Brain microvascular endothelial cell (primary cell): ENCODE data around the gene NAA38.

Experiments
- DNase-seq: peaks from one replicate; pipeline ENCODE4 v3.0.0-alpha.2; 2020
- H3K27ac ChIP-seq: fragments of 250-450 bp; sonication (Bioruptor Pico); 2 replicates; pipeline ENCODE4 v1.5.1; 2020; ENCODE audit warnings: mild to moderate bottlenecking, moderate library complexity
- H3K27me3 ChIP-seq: fragments of 250-450 bp; sonication (Bioruptor Pico); replicated peaks from 2 replicates; pipeline ENCODE4 v1.5.1; 2020; ENCODE audit warnings: mild to moderate bottlenecking
- H3K36me3 ChIP-seq: fragments of 250-450 bp; sonication (Bioruptor Pico); replicated peaks from 2 replicates; pipeline ENCODE4 v1.5.1; 2020; ENCODE audit warnings: mild to moderate bottlenecking
- H3K4me3 ChIP-seq: 2 replicates; pipeline ENCODE4 v1.5.1; 2011; ENCODE audit warnings: low read depth, mild to moderate bottlenecking, control low read depth, low read length, moderate library complexity
- CTCF ChIP-seq: IDR thresholded peaks from 2 replicates; pipeline ENCODE4 v1.5.1; 2011; ENCODE audit warnings: low read depth, mild to moderate bottlenecking, moderate library complexity, low read length, control low read depth, inconsistent platforms; ENCODE audit errors: missing control alignments
- in situ Hi-C: cut with HindIII; loops from 2 replicates; pipeline ENCODE4 v1.10.0; 2017; ENCODE audit warnings: low sequenced_read_pairs, low pct_ligation_motif_present

The NAA38 gene

GRCh38 chr17:7854851-7855659 lies 2.3 kb downstream of the NAA38 start, which contains the start of gene TMEM88:
TSS of gene TMEM88 (plus strand) at chr17:7855066. CDS start at chr17:7855075, 9 bp downstream.
- H3K4me3 ChIP-seq: peak within 1 kb of the TSS; percentile 70
- H3K27ac ChIP-seq: peak within 1 kb of the TSS; percentile 1
- H3K27me3 ChIP-seq: no peaks in the 10 kb centered on the region
- no peak for DNase-seq
- H3K36me3 ChIP-seq: peaks cover 31% of the 10 kb centered on the region
- no peak for TF ChIP-seq CTCF
- in situ Hi-C loops: no loop called here

GRCh38 chr17:7854078-7854777 lies 3.1 kb downstream of the NAA38 start:
- no peak for DNase-seq
- TF ChIP-seq CTCF: no peak
- Histone ChIP-seq H3K27ac (no peak overlapping the region), H3K27me3 (no peaks in the 10 kb centered on the region), H3K36me3 (peaks cover 39% of the 10 kb centered on the region), H3K4me3 (no peak overlapping the region)
- in situ Hi-C loops: no loop called here

- TF ChIP-seq CTCF: no peak
- no peaks in the 10 kb centered on the region for H3K27me3 ChIP-seq
- no peak for DNase-seq
- no peak overlapping the region for H3K27ac ChIP-seq
- peaks cover 43% of the 10 kb centered on the region for H3K36me3 ChIP-seq
- in situ Hi-C loops: no loop called here
- no peak overlapping the region for H3K4me3 ChIP-seq
These were observed 3.7 kb downstream of the NAA38 start for GRCh38 chr17:7853691-7854038.

DNA sequence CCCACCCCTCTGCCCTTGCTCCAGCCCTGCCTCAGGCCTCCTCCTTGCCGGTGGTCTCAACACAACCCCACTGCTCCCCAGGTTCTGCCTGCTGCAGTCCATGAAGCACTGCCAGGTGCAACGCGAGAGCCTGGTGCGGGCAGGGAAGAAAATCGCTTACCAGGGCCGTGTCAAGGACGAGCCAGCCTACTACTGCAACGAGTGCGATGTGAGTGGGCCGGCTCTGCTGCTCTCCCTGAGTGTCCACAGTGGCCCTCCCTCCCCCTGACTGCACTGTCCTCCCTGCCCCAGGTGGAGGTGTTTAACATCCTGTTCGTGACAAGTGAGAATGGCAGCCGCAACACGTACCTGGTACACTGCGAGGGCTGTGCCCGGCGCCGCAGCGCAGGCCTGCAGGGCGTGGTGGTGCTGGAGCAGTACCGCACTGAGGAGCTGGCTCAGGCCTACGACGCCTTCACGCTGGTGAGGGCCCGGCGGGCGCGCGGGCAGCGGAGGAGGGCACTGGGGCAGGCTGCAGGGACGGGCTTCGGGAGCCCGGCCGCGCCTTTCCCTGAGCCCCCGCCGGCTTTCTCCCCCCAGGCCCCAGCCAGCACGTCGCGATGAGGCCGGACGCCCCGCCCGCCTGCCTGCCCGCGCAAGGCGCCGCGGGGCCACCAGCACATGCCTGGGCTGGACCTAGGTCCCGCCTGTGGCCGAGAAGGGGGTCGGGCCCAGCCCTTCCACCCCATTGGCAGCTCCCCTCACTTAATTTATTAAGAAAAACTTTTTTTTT lies 4.3 kb downstream of the NAA38 start:
- Histone ChIP-seq H3K27me3 (no peaks in the 10 kb centered on the region), H3K4me3 (no peak overlapping the region), H3K36me3 (peaks cover 44% of the 10 kb centered on the region), H3K27ac (no peak overlapping the region)
- no peak for TF ChIP-seq CTCF
- DNase-seq: no peak
- in situ Hi-C loops: no loop called here

GRCh38 chr17:7852262-7852670 lies 5.1 kb downstream of the NAA38 start:
- no peak for TF ChIP-seq CTCF
- in situ Hi-C loops: no loop called here

More at GRCh38 chr17:7852262-7852670, 5.1 kb downstream of the NAA38 start:
- Histone ChIP-seq H3K36me3 (peaks cover 49% of the 10 kb centered on the region), H3K27ac (no peak overlapping the region), H3K27me3 (no peaks in the 10 kb centered on the region), H3K4me3 (no peak overlapping the region)
- no peak for DNase-seq
